ENCODE data around the gene AMBN.

GRCh38 chr4:70571772-70572171, 20.3 kb upstream of the AMBN start:
- no peak for TF ChIP-seq CTCF (IDR thresholded peaks at IDR 0.05 in 8 of 11, conservative IDR thresholded peaks at IDR 0.05 in 3 of 11)
- no peak for TF ChIP-seq POLR2AphosphoS5 (IDR thresholded peaks at IDR 0.05)
- no peak for TF ChIP-seq POLR2A (IDR thresholded peaks at IDR 0.05)
